ENCODE measurements around the gene TRIOBP.

DNA sequence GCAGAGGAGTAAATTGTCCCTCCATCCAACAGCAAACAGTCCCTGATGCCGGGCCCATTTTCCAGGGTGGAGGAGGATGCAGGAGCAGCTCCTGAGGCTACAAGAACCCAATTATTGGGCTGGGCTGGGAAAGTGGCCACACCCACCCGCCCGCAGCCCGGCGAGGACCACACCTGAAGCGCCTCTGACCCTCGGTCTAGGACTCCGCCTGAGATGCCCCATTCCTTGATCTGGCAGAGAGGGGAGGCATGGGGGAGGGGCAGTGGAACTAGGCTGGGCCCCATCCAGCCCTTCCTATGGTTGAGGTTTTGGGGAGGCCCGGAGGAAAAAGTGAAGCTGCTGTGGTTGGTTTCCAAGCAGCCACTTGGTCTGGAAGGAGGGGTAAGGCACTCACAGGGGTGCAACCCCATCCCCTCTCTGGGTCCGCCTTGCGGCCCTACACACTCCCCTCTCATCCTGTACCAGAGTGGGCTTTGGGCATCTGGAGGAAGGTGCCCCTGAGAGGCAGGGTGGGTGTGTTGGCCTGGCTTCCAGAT lies 23.9 kb upstream of the TRIOBP start:
- TF ChIP-seq POLR2AphosphoS5 (IDR thresholded peaks at IDR 0.05; ENCODE audit: borderline replicate concordance, low read depth, low read length) (no peak), EZH2 (IDR thresholded peaks at IDR 0.05) (no peak)

All from SK-N-MC (cell line).